CD14-positive monocyte (primary cell): Measurements from ENCODE around the gene KCNMA1. TPM values are rescaled to one million over a fixed set of nuclear protein-coding genes. Genes with fewer than 3 reads are reported as not detected.

Source experiments
- DNase-seq, 3 donors: peaks; one replicate each; pipeline ENCODE4 v3.0.0-alpha.2; 2011 to 2022
- H2AFZ ChIP-seq: 2 replicates; pipeline ENCODE4 v1.6.0; 2012; ENCODE audit warnings: mild to moderate bottlenecking, low read depth, low read length, inconsistent platforms; ENCODE audit not compliant: insufficient read depth, poor library complexity, severe bottlenecking
- H3K27ac ChIP-seq, 2 donors: 1 replicate in 1 of 2; 2 replicates in 1 of 2; pipeline ENCODE4 v1.5.1; 2012 to 2013; ENCODE audit warnings: low read length in 2 of 2, control low read depth in 1 of 2, inconsistent platforms in 1 of 2, low read depth in 1 of 2, mild to moderate bottlenecking in 1 of 2
- H3K27me3 ChIP-seq, 2 donors: one replicate each; pipeline versions ENCODE4 v1.6.0 to v1.6.1; 2011 to 2013; ENCODE audit warnings: low read length in 2 of 2; ENCODE audit not compliant: control insufficient read depth in 2 of 2, insufficient read depth in 2 of 2
- H3K36me3 ChIP-seq, 2 donors: replicated peaks in 1 of 2; 1 replicate in 1 of 2; 2 replicates in 1 of 2; pipeline versions ENCODE4 v1.5.1 to v1.6.1; 2012 to 2013; ENCODE audit warnings: low read length in 2 of 2, control low read depth in 1 of 2, inconsistent platforms in 1 of 2, mild to moderate bottlenecking in 1 of 2; ENCODE audit not compliant: insufficient read depth in 2 of 2, control insufficient read depth in 1 of 2
- H3K4me1 ChIP-seq, 2 donors: 1 replicate in 1 of 2; 2 replicates in 1 of 2; pipeline versions ENCODE4 v1.5.1 to v1.6.1; 2012 to 2013; ENCODE audit warnings: low read length in 2 of 2, control low read depth in 1 of 2, inconsistent platforms in 1 of 2, mild to moderate bottlenecking in 1 of 2, moderate library complexity in 1 of 2; ENCODE audit not compliant: insufficient read depth in 2 of 2, control insufficient read depth in 1 of 2
- H3K4me2 ChIP-seq: replicated peaks from 2 replicates; pipeline ENCODE3; 2012; ENCODE audit warnings: low read length, moderate library complexity, mild to moderate bottlenecking; ENCODE audit not compliant: poor library complexity, severe bottlenecking; ENCODE audit errors: extremely low read depth
- H3K4me3 ChIP-seq, 3 experiments: fragments of 200-600 bp in 1 of 3; sonication (generic) in 1 of 3; replicated peaks in 1 of 3; 1 replicate in 2 of 3; 2 replicates in 1 of 3; pipeline ENCODE4 v1.5.1; 2011 to 2013; ENCODE audit warnings: low read length in 3 of 3, mild to moderate bottlenecking in 3 of 3, control low read depth in 2 of 3, low read depth in 2 of 3, inconsistent platforms in 1 of 3, moderate library complexity in 1 of 3
- H3K79me2 ChIP-seq: 2 replicates; pipeline ENCODE4 v1.6.0; 2012; ENCODE audit warnings: mild to moderate bottlenecking, control low read depth, inconsistent platforms, low read length, moderate library complexity; ENCODE audit not compliant: insufficient read depth
- H3K9ac ChIP-seq: 2 replicates; pipeline ENCODE4 v1.6.0; 2017; ENCODE audit warnings: low read length, mild to moderate bottlenecking; ENCODE audit not compliant: insufficient read depth, poor library complexity, severe bottlenecking
- H3K9me3 ChIP-seq, 2 donors: replicated peaks in 1 of 2; 1 replicate in 1 of 2; 2 replicates in 1 of 2; pipeline versions ENCODE4 v1.5.1 to v1.6.1; 2012 to 2013; ENCODE audit warnings: low read length in 2 of 2, control low read depth in 1 of 2; ENCODE audit not compliant: control insufficient read depth in 1 of 2, insufficient read depth in 1 of 2
- H4K20me1 ChIP-seq: 2 replicates; pipeline ENCODE4 v1.6.0; 2012; ENCODE audit warnings: mild to moderate bottlenecking, low read length, control low read depth, moderate library complexity; ENCODE audit not compliant: insufficient read depth
- H3K27ac Mint-ChIP-seq, 7 donors: one replicate each; pipeline ENCODE4 v1.8.0; 2020; ENCODE audit warnings: mild to moderate bottlenecking in 7 of 7, mixed read lengths in 7 of 7, moderate library complexity in 6 of 7, inconsistent platforms in 2 of 7
- H3K27me3 Mint-ChIP-seq, 3 donors: one replicate each; pipeline ENCODE4 v1.8.0; 2021 to 2022; ENCODE audit warnings: low read depth in 3 of 3, mild to moderate bottlenecking in 3 of 3, mixed read lengths in 3 of 3, moderate library complexity in 3 of 3, inconsistent platforms in 1 of 3
- H3K36me3 Mint-ChIP-seq, 2 donors: one replicate each; pipeline ENCODE4 v1.8.0; 2020; ENCODE audit warnings: mixed read lengths in 2 of 2, inconsistent platforms in 1 of 2, mild to moderate bottlenecking in 1 of 2
- H3K4me1 Mint-ChIP-seq: one replicate; pipeline ENCODE4 v1.8.0; 2020; ENCODE audit warnings: mild to moderate bottlenecking, mixed read lengths
- H3K4me3 Mint-ChIP-seq, 2 donors: one replicate each; pipeline ENCODE4 v1.8.0; 2020; ENCODE audit warnings: mild to moderate bottlenecking in 2 of 2, mixed read lengths in 2 of 2, moderate library complexity in 1 of 2
- H3K9me3 Mint-ChIP-seq, 7 donors: one replicate each; pipeline ENCODE4 v1.8.0; 2020 to 2022; ENCODE audit warnings: mixed read lengths in 7 of 7, mild to moderate bottlenecking in 6 of 7, moderate library complexity in 6 of 7, inconsistent platforms in 2 of 7
- WGBS: methylation state at CpG from one replicate; pipeline ENCODE4 v1.1.5; 2013; ENCODE audit warnings: missing lambda C conversion rate; ENCODE audit not compliant: insufficient coverage; 5-methylcytosine and 5-hydroxymethylcytosine counted together
- intact Hi-C, 2 donors: fragments of 100-400 bp; cut with micrococcal nuclease; formaldehyde crosslinking; loops; one replicate each; pipeline versions ENCODE4 v1.15.0 to v1.15.1; 2023
- polyA plus RNA-seq, 3 donors: library from polyadenylated mRNA; depleted of rRNA in 1 of 3; unstranded in 2 of 3; stranded (reverse) in 1 of 3; fragments of 300-500 nt in 2 of 3; fragments of >200 nt in 1 of 3; fragmentation: Illumina TruSeq in 2 of 3; gene quantifications; 1 replicate in 2 of 3; 2 replicates in 1 of 3; pipeline ENCODE4 v1.2.3, GENCODE V29; 2012 to 2021
- TF ChIP-seq, protein P1 (sequence below): fragments of 200-600 bp; IDR thresholded peaks from one replicate; pipeline ENCODE4 v1.8.0; 2022; ENCODE audit warnings: antibody characterized with exemption, mild to moderate bottlenecking

Gene KCNMA1
- polyA plus RNA-seq, 3 donors: 0.11 to 1.0 TPM; not detected in 1

GRCh38 chr10:76991621-76992020 is 646.0 kb downstream of the KCNMA1 start:
- H3K9me3 Mint-ChIP-seq: no peaks in the 10 kb centered on the region
- Histone ChIP-seq H3K4me2 (no peak overlapping the region), H3K9me3 (no peaks in the 10 kb centered on the region), H2AFZ (no peak overlapping the region), H3K27me3 (peaks cover under 1 to 2% of the 10 kb centered on the region in 2 donors), H3K27ac (no peak overlapping the region), H3K4me1 (no peaks in the 10 kb centered on the region), H3K4me3 (no peak overlapping the region), H3K36me3 (no peaks in the 10 kb centered on the region), H3K9ac (no peak overlapping the region), H4K20me1 (no peaks in the 10 kb centered on the region), H3K79me2 (no peaks in the 10 kb centered on the region)
- TF ChIP-seq, protein P1, sequence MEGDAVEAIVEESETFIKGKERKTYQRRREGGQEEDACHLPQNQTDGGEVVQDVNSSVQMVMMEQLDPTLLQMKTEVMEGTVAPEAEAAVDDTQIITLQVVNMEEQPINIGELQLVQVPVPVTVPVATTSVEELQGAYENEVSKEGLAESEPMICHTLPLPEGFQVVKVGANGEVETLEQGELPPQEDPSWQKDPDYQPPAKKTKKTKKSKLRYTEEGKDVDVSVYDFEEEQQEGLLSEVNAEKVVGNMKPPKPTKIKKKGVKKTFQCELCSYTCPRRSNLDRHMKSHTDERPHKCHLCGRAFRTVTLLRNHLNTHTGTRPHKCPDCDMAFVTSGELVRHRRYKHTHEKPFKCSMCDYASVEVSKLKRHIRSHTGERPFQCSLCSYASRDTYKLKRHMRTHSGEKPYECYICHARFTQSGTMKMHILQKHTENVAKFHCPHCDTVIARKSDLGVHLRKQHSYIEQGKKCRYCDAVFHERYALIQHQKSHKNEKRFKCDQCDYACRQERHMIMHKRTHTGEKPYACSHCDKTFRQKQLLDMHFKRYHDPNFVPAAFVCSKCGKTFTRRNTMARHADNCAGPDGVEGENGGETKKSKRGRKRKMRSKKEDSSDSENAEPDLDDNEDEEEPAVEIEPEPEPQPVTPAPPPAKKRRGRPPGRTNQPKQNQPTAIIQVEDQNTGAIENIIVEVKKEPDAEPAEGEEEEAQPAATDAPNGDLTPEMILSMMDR: no peak
- intact Hi-C loops: no loop called here
- H3K4me3 Mint-ChIP-seq: no peak overlapping the region
- peaks cover 2% of the 10 kb centered on the region for H3K4me1 Mint-ChIP-seq
- DNase-seq: no peak
- WGBS: 89% methylated on average over 1 of the region's 2 CpGs
- H3K27ac Mint-ChIP-seq: no peak overlapping the region
- no peaks in the 10 kb centered on the region for H3K36me3 Mint-ChIP-seq
- peaks cover 2 to 11% (median 4%) of the 10 kb centered on the region in 3 donors for H3K27me3 Mint-ChIP-seq

DNA sequence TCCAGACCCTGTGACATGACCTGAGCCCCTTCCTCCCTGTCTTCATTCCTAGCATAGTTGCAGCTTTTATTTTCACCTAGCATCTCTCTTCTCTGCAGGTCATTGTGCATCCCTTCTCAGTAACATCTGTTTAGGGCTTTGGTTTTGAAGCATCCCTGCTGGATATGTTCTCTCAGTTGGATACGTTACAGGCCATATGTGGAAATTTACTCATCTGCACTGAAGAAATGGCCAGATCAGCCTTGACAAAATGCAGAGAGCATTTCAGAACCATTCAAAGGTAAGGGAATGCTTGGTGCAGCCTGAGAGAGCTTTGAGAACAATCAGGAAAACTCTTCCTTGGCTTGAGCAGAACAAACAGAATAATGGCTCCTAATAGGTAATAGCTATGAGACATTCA is 647.0 kb downstream of the KCNMA1 start:
- Histone ChIP-seq H4K20me1 (no peaks in the 10 kb centered on the region), H3K36me3 (no peaks in the 10 kb centered on the region), H3K79me2 (no peaks in the 10 kb centered on the region), H3K9me3 (no peaks in the 10 kb centered on the region), H3K4me2 (no peak overlapping the region), H3K4me1 (no peaks in the 10 kb centered on the region), H3K27me3 (peaks cover 2 to 5% of the 10 kb centered on the region in 2 donors), H3K27ac (no peak overlapping the region), H3K9ac (no peak overlapping the region), H3K4me3 (no peak overlapping the region), H2AFZ (no peak overlapping the region)
- H3K4me1 Mint-ChIP-seq: peaks cover 7% of the 10 kb centered on the region
- WGBS: 82% methylated on average over 1 of the region's 1 CpG
- no peak overlapping the region for H3K4me3 Mint-ChIP-seq
- DNase-seq: no peak
- peaks cover 4 to 11% (median 5%) of the 10 kb centered on the region in 3 donors for H3K27me3 Mint-ChIP-seq
- H3K36me3 Mint-ChIP-seq: no peaks in the 10 kb centered on the region
- H3K27ac Mint-ChIP-seq: no peak overlapping the region
- TF ChIP-seq, protein P1: no peak
- H3K9me3 Mint-ChIP-seq: no peaks in the 10 kb centered on the region
- intact Hi-C loops: no loop called here
